SU-DHL-6 (cell line): ENCODE measurements around the gene CACNA2D4.

ENCODE experiments used
- EZH2phosphoT487 ChIP-seq: fragments of 200-600 bp; sonication (generic), shearing (Covaris generic); conservative IDR thresholded peaks from 2 replicates; pipeline ENCODE4 v1.6.1; 2018; ENCODE audit warnings: mild to moderate bottlenecking, antibody characterized with exemption, low read length, moderate library complexity, mixed read lengths
- TF ChIP-seq, protein P1 (sequence below): fragments of 200-600 bp; sonication (generic); IDR thresholded peaks from one replicate; pipeline ENCODE4 v1.5.1; 2017; ENCODE audit warnings: antibody characterized with exemption, mild to moderate bottlenecking, low read length, moderate library complexity; ENCODE audit not compliant: insufficient read depth, poor library complexity, severe bottlenecking

GRCh38 chr12:1761857-1762256, 156.6 kb downstream of the CACNA2D4 start:
- TF ChIP-seq, protein P1, sequence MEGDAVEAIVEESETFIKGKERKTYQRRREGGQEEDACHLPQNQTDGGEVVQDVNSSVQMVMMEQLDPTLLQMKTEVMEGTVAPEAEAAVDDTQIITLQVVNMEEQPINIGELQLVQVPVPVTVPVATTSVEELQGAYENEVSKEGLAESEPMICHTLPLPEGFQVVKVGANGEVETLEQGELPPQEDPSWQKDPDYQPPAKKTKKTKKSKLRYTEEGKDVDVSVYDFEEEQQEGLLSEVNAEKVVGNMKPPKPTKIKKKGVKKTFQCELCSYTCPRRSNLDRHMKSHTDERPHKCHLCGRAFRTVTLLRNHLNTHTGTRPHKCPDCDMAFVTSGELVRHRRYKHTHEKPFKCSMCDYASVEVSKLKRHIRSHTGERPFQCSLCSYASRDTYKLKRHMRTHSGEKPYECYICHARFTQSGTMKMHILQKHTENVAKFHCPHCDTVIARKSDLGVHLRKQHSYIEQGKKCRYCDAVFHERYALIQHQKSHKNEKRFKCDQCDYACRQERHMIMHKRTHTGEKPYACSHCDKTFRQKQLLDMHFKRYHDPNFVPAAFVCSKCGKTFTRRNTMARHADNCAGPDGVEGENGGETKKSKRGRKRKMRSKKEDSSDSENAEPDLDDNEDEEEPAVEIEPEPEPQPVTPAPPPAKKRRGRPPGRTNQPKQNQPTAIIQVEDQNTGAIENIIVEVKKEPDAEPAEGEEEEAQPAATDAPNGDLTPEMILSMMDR, result no peak
- no peak for TF ChIP-seq EZH2phosphoT487
